ENCODE measurements around the gene ZMAT5. TPM values are rescaled to one million over a fixed set of nuclear protein-coding genes. Genes with fewer than 3 reads are reported as not detected.

The ZMAT5 gene
- total RNA-seq, 2 donors from 2014 or later, result 14.1 to 18.0 TPM

Other genes with a start within 250 kb of the ZMAT5 start
- 10 to 100 TPM; 33.9 to 35.7 TPM for gene THOC5, start 213.2 kb downstream of the ZMAT5 start, total RNA-seq
- 10 to 100 TPM in 1 of 2 donors, 1 to 10 TPM in 1; 8.9 to 14.9 TPM for gene NIPSNAP1, start 185.9 kb downstream of the ZMAT5 start, total RNA-seq
- gene NF2, start 163.4 kb downstream of the ZMAT5 start, total RNA-seq, result 10 to 100 TPM; 36.8 to 37.0 TPM
- gene CABP7, start 47.0 kb downstream of the ZMAT5 start, total RNA-seq, result not detected
- 10 to 100 TPM; 48.6 to 65.6 TPM for gene UQCR10, start 362 bp upstream of the ZMAT5 start, total RNA-seq
- 10 to 100 TPM; 31.3 to 37.2 TPM for gene ASCC2, start 71.3 kb upstream of the ZMAT5 start, total RNA-seq
- gene MTMR3, start 116.2 kb upstream of the ZMAT5 start, total RNA-seq, result 10 to 100 TPM; 35.8 to 37.6 TPM

Data from posterior vena cava (tissue), 2 donors.